OCI-LY7 (cell line): ENCODE measurements around the gene LRRC7.

Source experiments
- EZH2phosphoT487 ChIP-seq: fragments of 200-600 bp; sonication (generic); IDR thresholded peaks from 2 replicates; pipeline ENCODE4 v1.6.1; 2018; ENCODE audit warnings: low read depth, borderline replicate concordance, mild to moderate bottlenecking, mixed run types, antibody characterized with exemption, low read length, moderate library complexity, mixed read lengths
- TF ChIP-seq, protein P1 (sequence below): fragments of 200-600 bp; sonication (generic); conservative IDR thresholded peaks from 2 replicates; pipeline ENCODE4 v1.5.1; 2014; ENCODE audit warnings: mild to moderate bottlenecking, antibody characterized with exemption, low read length, moderate library complexity, mixed read lengths

DNA sequence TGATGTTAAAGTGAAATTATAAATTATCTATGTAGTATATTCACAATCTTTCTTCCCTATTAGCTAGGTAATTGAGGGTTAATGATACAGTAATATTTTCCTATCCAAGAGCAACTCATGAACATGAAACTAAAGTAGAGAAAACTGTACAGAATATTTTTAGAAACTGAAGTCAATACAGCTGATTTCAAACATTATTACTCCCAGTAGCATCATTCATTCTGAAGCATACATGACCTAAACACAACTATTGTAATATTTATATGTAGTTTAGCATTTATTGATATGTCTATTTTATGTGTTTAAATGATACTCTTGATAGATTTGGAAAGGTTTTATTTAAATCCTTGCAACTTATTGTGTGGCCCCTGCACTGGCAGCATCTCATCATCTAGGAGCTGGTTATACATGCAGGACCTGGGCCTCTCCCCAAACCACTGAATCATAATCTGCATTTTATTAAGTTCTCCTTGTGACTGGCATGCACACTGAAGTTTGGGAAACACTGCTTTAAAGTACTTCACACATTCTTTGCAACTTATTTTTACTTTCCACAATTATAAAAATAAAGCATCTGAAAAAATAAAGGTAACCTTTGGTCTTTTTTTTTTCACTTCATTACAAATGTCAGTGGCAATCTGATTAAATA is 437.8 kb downstream of the LRRC7 start:
- no peak for TF ChIP-seq EZH2phosphoT487
- TF ChIP-seq, protein P1, sequence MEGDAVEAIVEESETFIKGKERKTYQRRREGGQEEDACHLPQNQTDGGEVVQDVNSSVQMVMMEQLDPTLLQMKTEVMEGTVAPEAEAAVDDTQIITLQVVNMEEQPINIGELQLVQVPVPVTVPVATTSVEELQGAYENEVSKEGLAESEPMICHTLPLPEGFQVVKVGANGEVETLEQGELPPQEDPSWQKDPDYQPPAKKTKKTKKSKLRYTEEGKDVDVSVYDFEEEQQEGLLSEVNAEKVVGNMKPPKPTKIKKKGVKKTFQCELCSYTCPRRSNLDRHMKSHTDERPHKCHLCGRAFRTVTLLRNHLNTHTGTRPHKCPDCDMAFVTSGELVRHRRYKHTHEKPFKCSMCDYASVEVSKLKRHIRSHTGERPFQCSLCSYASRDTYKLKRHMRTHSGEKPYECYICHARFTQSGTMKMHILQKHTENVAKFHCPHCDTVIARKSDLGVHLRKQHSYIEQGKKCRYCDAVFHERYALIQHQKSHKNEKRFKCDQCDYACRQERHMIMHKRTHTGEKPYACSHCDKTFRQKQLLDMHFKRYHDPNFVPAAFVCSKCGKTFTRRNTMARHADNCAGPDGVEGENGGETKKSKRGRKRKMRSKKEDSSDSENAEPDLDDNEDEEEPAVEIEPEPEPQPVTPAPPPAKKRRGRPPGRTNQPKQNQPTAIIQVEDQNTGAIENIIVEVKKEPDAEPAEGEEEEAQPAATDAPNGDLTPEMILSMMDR: no peak
